Left renal cortex interstitium (tissue), 4 donors: ENCODE measurements around the gene PLEKHA7. TPM values are rescaled to one million over a fixed set of nuclear protein-coding genes. Genes with fewer than 3 reads are reported as not detected.

Experiments
- DNase-seq, 4 donors: peaks; one replicate each; pipeline ENCODE4 v3.0.0-alpha.2; 2013; ENCODE audit warnings: low read depth in 4 of 4, low spot score in 2 of 4, missing footprints in 1 of 4
- polyA plus RNA-seq, 4 donors: library from polyadenylated mRNA; unstranded; fragments of 120-200 nt; gene quantifications; one replicate each; pipeline ENCODE4 v1.2.1, GENCODE V29; 2013; ENCODE audit not compliant: insufficient read length in 4 of 4

Gene PLEKHA7
- polyA plus RNA-seq, 4 donors: 34.0 to 59.3 (median 50.9) TPM

GRCh38 chr11:16856022-16856471 is 158.2 kb downstream of the PLEKHA7 start:
- no peak for DNase-seq

GRCh38 chr11:16854979-16855378 is 159.2 kb downstream of the PLEKHA7 start:
- DNase-seq: no peak

GRCh38 chr11:16853859-16854258 is 160.4 kb downstream of the PLEKHA7 start:
- DNase-seq: no peak

GRCh38 chr11:16853266-16853665 is 160.9 kb downstream of the PLEKHA7 start:
- no peak for DNase-seq

GRCh38 chr11:16846305-16846704 is 167.9 kb downstream of the PLEKHA7 start:
- no peak for DNase-seq

GRCh38 chr11:16844268-16844771 is 169.9 kb downstream of the PLEKHA7 start:
- no peak for DNase-seq

- DNase-seq: no peak
Measured at GRCh38 chr11:16843294-16843693, 170.9 kb downstream of the PLEKHA7 start.

- DNase-seq: no peak
Measured at GRCh38 chr11:16841984-16842383, 172.2 kb downstream of the PLEKHA7 start.

GRCh38 chr11:16841481-16841880 is 172.7 kb downstream of the PLEKHA7 start:
- DNase-seq: no peak

GRCh38 chr11:16840951-16841350 is 173.3 kb downstream of the PLEKHA7 start:
- DNase-seq: no peak

- no peak for DNase-seq
Measured at GRCh38 chr11:16839821-16840220, 174.4 kb downstream of the PLEKHA7 start.

- no peak for DNase-seq
Measured at GRCh38 chr11:16834384-16834783, 179.8 kb downstream of the PLEKHA7 start.

- DNase-seq: no peak
Measured at GRCh38 chr11:16833026-16833425, 181.2 kb downstream of the PLEKHA7 start.

- DNase-seq: no peak
Measured at GRCh38 chr11:16832193-16832539, 182.0 kb downstream of the PLEKHA7 start.

- DNase-seq: peak in 3 of 4 donors; percentile 22 to 49 (median 35)
Measured at GRCh38 chr11:16831316-16832192, 182.7 kb downstream of the PLEKHA7 start.

GRCh38 chr11:16827139-16827538 is 187.1 kb downstream of the PLEKHA7 start:
- DNase-seq: no peak

GRCh38 chr11:16825968-16826367 is 188.2 kb downstream of the PLEKHA7 start:
- no peak for DNase-seq

GRCh38 chr11:16825101-16825500 is 189.1 kb downstream of the PLEKHA7 start:
- DNase-seq: no peak

- DNase-seq: peak in 2 of 4 donors; percentile 24 to 73
Measured at GRCh38 chr11:16820324-16821092, 193.7 kb downstream of the PLEKHA7 start.

GRCh38 chr11:16818284-16818683 is 195.9 kb downstream of the PLEKHA7 start:
- no peak for DNase-seq

GRCh38 chr11:16817351-16817750 is 196.9 kb downstream of the PLEKHA7 start:
- no peak for DNase-seq
